HCT116 (cell line): ENCODE measurements around the gene GRIPAP1. TPM values are rescaled to one million over a fixed set of nuclear protein-coding genes. Genes with fewer than 3 reads are reported as not detected.

Experiments
- ATAC-seq: fragments of 200-7000 bp; cut with Tn5 transposase; 2 replicates; pipeline ENCODE4 v1.9.1; 2020; ENCODE audit warnings: mild to moderate bottlenecking, moderate library complexity
- BruUV-seq: library from RNA; stranded (reverse); fragments of 400-500 nt; replicated peaks from 2 replicates; lab custom pipeline; 2021; lab: Mats Ljungman, UMichigan
- CTCF ChIA-PET: fragments of 300-600 bp; sonication (Branson Sonifier 250); formaldehyde crosslinking; loops from one replicate; lab custom pipeline; 2021; ENCODE audit warnings: antibody characterized with exemption; lab: Charles Lee
- POLR2A ChIA-PET: fragments of 300-600, 350-600 bp; sonication (Branson Sonifier 250); formaldehyde crosslinking; loops from one replicate; lab custom pipeline; 2021; ENCODE audit warnings: antibody characterized with exemption; lab: Charles Lee
- RAD21 ChIA-PET, 2 experiments: fragments of 300-600 bp; sonication (Branson Sonifier 250); formaldehyde crosslinking; loops; one replicate each; lab custom pipeline; 2023; ENCODE audit warnings: low total read pairs in 2 of 2; ENCODE audit not compliant: uncharacterized antibody in 2 of 2, unreplicated experiment in 2 of 2, low non-redundant PET in 1 of 2; lab: Charles Lee
- DNase-seq: peaks from one replicate; pipeline ENCODE4 v3.0.0-alpha.2; 2010; ENCODE audit warnings: low read depth, low spot score
- H2AFZ ChIP-seq: fragments of 200-600 bp; shearing (Covaris generic), sonication (generic); 2 replicates; pipeline ENCODE4 v1.6.1; 2017; ENCODE audit warnings: low read depth, mixed run types, mixed read lengths, antibody characterized with exemption, low read length; ENCODE audit not compliant: poor library complexity, severe bottlenecking
- H3K27ac ChIP-seq: 2 replicates; pipeline ENCODE4 v1.5.1; 2012; ENCODE audit warnings: low read depth, low read length
- H3K27me3 ChIP-seq: fragments of 200-600 bp; sonication (generic); 2 replicates; pipeline ENCODE4 v1.6.1; 2016; ENCODE audit warnings: mixed run types, low read length, mixed read lengths; ENCODE audit not compliant: insufficient read depth
- H3K36me3 ChIP-seq, 2 experiments: fragments of 200-500 bp in 1 of 2; fragments of 200-600 bp in 1 of 2; sonication (Bioruptor generic) in 1 of 2; sonication (generic) in 1 of 2; 2 replicates each; pipeline versions ENCODE4 v1.5.1 to v1.6.1; 2014 to 2016; ENCODE audit warnings: low read length in 2 of 2, inconsistent platforms in 1 of 2, mixed read lengths in 1 of 2, mixed run types in 1 of 2; ENCODE audit not compliant: insufficient read depth in 2 of 2, control insufficient read depth in 1 of 2
- H3K4me1 ChIP-seq, 2 experiments: fragments of 200-600 bp in 1 of 2; sonication (generic) in 1 of 2; 2 replicates each; pipeline versions ENCODE4 v1.5.1 to v1.6.1; 2012 to 2017; ENCODE audit warnings: low read length in 2 of 2, inconsistent platforms in 1 of 2, mild to moderate bottlenecking in 1 of 2, mixed read lengths in 1 of 2, mixed run types in 1 of 2, moderate library complexity in 1 of 2; ENCODE audit not compliant: insufficient read depth in 2 of 2, control insufficient read depth in 1 of 2
- H3K4me2 ChIP-seq: fragments of 200-600 bp; sonication (generic); 2 replicates; pipeline ENCODE4 v1.6.1; 2017; ENCODE audit warnings: mixed run types, low read length, mixed read lengths
- H3K4me3 ChIP-seq, 2 experiments: fragments of 200-600 bp in 1 of 2; sonication (generic) in 1 of 2; replicated peaks in 1 of 2; 2 replicates each; pipeline ENCODE4 v1.5.1; 2011 to 2016; ENCODE audit warnings: low read length in 2 of 2, control low read depth in 1 of 2, low read depth in 1 of 2, mild to moderate bottlenecking in 1 of 2, mixed read lengths in 1 of 2, mixed run types in 1 of 2
- H3K79me2 ChIP-seq: fragments of 200-600 bp; sonication (generic); 2 replicates; pipeline ENCODE4 v1.6.1; 2017; ENCODE audit warnings: mild to moderate bottlenecking, mixed run types, low read length, moderate library complexity, mixed read lengths; ENCODE audit not compliant: insufficient read depth
- H3K9ac ChIP-seq: fragments of 200-600 bp; sonication (generic); 2 replicates; pipeline ENCODE4 v1.6.1; 2016; ENCODE audit warnings: low read length, mixed read lengths
- H3K9me2 ChIP-seq: fragments of 200-600 bp; sonication (generic), shearing (Covaris generic); 2 replicates; pipeline ENCODE4 v1.6.1; 2017; ENCODE audit warnings: mixed run types, mild to moderate bottlenecking, moderate library complexity; ENCODE audit not compliant: insufficient read depth
- H3K9me3 ChIP-seq, 2 experiments: fragments of 200-500 bp in 1 of 2; fragments of 200-600 bp in 1 of 2; sonication (Bioruptor generic) in 1 of 2; sonication (generic) in 1 of 2; 2 replicates each; pipeline ENCODE4 v1.6.1; 2014 to 2017; ENCODE audit warnings: low read length in 2 of 2, mixed read lengths in 2 of 2, inconsistent platforms in 1 of 2, low read depth in 1 of 2, mild to moderate bottlenecking in 1 of 2, mixed run types in 1 of 2, moderate library complexity in 1 of 2; ENCODE audit not compliant: control insufficient read depth in 1 of 2, insufficient read depth in 1 of 2
- H4K20me1 ChIP-seq: fragments of 200-600 bp; sonication (generic), shearing (Covaris generic); 2 replicates; pipeline ENCODE4 v1.6.1; 2017; ENCODE audit warnings: mixed run types, mild to moderate bottlenecking, moderate library complexity; ENCODE audit not compliant: insufficient read depth
- CBX3 ChIP-seq: IDR thresholded peaks from 2 replicates; pipeline ENCODE4 v1.6.1; 2012; ENCODE audit warnings: low read depth
- ELF1 ChIP-seq: IDR thresholded peaks from 2 replicates; pipeline ENCODE4 v1.6.1; 2012; ENCODE audit warnings: low read depth, borderline replicate concordance
- EZH2phosphoT487 ChIP-seq: fragments of 200-600 bp; IDR thresholded peaks from 2 replicates; pipeline ENCODE4 v1.6.1; 2018; ENCODE audit warnings: antibody characterized with exemption, borderline replicate concordance
- FOSL1 ChIP-seq: IDR thresholded peaks from 2 replicates; pipeline ENCODE4 v1.6.1; 2012; ENCODE audit warnings: low read depth
- JUND ChIP-seq: IDR thresholded peaks from 2 replicates; pipeline ENCODE4 v1.6.1; 2012
- SP1 ChIP-seq: IDR thresholded peaks from 2 replicates; pipeline ENCODE4 v1.6.1; 2012; ENCODE audit warnings: low read depth
- SRF ChIP-seq: IDR thresholded peaks from 2 replicates; pipeline ENCODE4 v1.6.1; 2012; ENCODE audit warnings: low read depth
- TCF7L2 ChIP-seq: IDR thresholded peaks from 2 replicates; pipeline ENCODE4 v1.7.0; 2011; ENCODE audit warnings: borderline replicate concordance, inconsistent platforms; ENCODE audit not compliant: insufficient read depth, insufficient read length; ENCODE audit errors: extremely low read depth
- YY1 ChIP-seq: IDR thresholded peaks from 2 replicates; pipeline ENCODE4 v1.6.1; 2011; ENCODE audit warnings: low read length, low read depth, moderate library complexity, mild to moderate bottlenecking; ENCODE audit not compliant: insufficient replicate concordance; ENCODE audit errors: extremely low read depth
- intact Hi-C: fragments of 100-400 bp; cut with micrococcal nuclease; formaldehyde crosslinking; loops from 2 replicates; pipeline ENCODE4 v1.10.0; 2022
- total RNA-seq: library from RNA; stranded (reverse); gene quantifications from one replicate; pipeline ENCODE4 v1.2.1, GENCODE V29; 2021; ENCODE audit not compliant: unreplicated experiment
- TF ChIP-seq, protein P1 (sequence below): IDR thresholded peaks from 2 replicates; pipeline ENCODE4 v1.6.1; 2012; ENCODE audit warnings: low read depth
- TF ChIP-seq, protein P2 (sequence below): IDR thresholded peaks from 2 replicates; pipeline ENCODE4 v1.6.1; 2011; ENCODE audit warnings: mild to moderate bottlenecking, low read length, moderate library complexity; ENCODE audit not compliant: insufficient replicate concordance; ENCODE audit errors: extremely low read depth

GRIPAP1 gene
- total RNA-seq, 1 experiment from 2014 or later = 39.4 TPM

DNA sequence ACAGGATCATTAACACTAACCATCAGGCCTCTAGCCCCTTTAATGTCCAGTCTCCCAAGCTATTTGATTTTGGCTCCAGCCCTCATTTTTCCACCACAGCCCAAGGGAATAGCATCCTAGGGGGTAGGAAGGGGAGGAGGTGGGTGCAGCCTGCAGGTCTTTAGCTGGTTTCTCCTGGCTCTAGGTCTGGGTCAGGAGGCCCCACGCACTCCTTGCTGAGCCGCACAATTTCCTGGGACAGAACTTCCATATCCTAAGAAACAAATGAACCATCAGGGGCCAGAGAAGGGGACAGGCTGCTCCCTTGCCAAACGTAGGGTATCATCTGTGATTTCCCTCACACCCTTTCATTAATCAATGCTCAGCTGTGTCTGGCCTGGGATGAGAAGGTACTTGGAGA is 28.0 kb downstream of the GRIPAP1 start:
- ChIA-PET CTCF (no interaction called here), RAD21 (no interaction called here), POLR2A (no interaction called here)
- Histone ChIP-seq H3K4me2 (no peak overlapping the region), H2AFZ (no peak overlapping the region), H3K4me3 (no peak overlapping the region), H3K79me2 (no peaks in the 10 kb centered on the region), H4K20me1 (no peaks in the 10 kb centered on the region), H3K36me3 (peaks cover 0 to 2% of the 10 kb centered on the region in 2 experiments; a peak in 1 of 4 replicates), H3K27me3 (no peaks in the 10 kb centered on the region), H3K9ac (no peak overlapping the region), H3K9me3 (no peaks in the 10 kb centered on the region), H3K27ac (no peak overlapping the region), H3K4me1 (no peaks in the 10 kb centered on the region), H3K9me2 (no peaks in the 10 kb centered on the region)
- TF ChIP-seq YY1 (no peak), SP1 (no peak), CBX3 (no peak), TCF7L2 (no peak), ELF1 (no peak), FOSL1 (no peak), EZH2phosphoT487 (no peak), SRF (no peak), JUND (no peak)
- TF ChIP-seq, protein P1, sequence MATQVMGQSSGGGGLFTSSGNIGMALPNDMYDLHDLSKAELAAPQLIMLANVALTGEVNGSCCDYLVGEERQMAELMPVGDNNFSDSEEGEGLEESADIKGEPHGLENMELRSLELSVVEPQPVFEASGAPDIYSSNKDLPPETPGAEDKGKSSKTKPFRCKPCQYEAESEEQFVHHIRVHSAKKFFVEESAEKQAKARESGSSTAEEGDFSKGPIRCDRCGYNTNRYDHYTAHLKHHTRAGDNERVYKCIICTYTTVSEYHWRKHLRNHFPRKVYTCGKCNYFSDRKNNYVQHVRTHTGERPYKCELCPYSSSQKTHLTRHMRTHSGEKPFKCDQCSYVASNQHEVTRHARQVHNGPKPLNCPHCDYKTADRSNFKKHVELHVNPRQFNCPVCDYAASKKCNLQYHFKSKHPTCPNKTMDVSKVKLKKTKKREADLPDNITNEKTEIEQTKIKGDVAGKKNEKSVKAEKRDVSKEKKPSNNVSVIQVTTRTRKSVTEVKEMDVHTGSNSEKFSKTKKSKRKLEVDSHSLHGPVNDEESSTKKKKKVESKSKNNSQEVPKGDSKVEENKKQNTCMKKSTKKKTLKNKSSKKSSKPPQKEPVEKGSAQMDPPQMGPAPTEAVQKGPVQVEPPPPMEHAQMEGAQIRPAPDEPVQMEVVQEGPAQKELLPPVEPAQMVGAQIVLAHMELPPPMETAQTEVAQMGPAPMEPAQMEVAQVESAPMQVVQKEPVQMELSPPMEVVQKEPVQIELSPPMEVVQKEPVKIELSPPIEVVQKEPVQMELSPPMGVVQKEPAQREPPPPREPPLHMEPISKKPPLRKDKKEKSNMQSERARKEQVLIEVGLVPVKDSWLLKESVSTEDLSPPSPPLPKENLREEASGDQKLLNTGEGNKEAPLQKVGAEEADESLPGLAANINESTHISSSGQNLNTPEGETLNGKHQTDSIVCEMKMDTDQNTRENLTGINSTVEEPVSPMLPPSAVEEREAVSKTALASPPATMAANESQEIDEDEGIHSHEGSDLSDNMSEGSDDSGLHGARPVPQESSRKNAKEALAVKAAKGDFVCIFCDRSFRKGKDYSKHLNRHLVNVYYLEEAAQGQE = no peak
- TF ChIP-seq, protein P2, sequence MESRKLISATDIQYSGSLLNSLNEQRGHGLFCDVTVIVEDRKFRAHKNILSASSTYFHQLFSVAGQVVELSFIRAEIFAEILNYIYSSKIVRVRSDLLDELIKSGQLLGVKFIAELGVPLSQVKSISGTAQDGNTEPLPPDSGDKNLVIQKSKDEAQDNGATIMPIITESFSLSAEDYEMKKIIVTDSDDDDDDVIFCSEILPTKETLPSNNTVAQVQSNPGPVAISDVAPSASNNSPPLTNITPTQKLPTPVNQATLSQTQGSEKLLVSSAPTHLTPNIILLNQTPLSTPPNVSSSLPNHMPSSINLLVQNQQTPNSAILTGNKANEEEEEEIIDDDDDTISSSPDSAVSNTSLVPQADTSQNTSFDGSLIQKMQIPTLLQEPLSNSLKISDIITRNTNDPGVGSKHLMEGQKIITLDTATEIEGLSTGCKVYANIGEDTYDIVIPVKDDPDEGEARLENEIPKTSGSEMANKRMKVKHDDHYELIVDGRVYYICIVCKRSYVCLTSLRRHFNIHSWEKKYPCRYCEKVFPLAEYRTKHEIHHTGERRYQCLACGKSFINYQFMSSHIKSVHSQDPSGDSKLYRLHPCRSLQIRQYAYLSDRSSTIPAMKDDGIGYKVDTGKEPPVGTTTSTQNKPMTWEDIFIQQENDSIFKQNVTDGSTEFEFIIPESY = no peak
- no TSS peak for BruUV-seq
- no peak for DNase-seq
- intact Hi-C loops = no loop called here
- ATAC-seq = no peak
